Peyer's patch (tissue), 4 donors: Measurements from ENCODE around the gene CDK5R2. TPM values are rescaled to one million over a fixed set of nuclear protein-coding genes. Genes with fewer than 3 reads are reported as not detected.

Source experiments
- DNase-seq, 3 donors: peaks; one replicate each; pipeline ENCODE4 v3.0.0-alpha.2; 2017 to 2019
- H3K27ac ChIP-seq, 4 donors: fragments of 200-600 bp; sonication (generic); one replicate each; pipeline ENCODE4 v1.5.1; 2016 to 2019
- H3K27me3 ChIP-seq, 2 donors: fragments of 200-600 bp; sonication (generic); one replicate each; pipeline ENCODE4 v1.5.1; 2019
- H3K36me3 ChIP-seq, 3 donors: fragments of 200-600 bp; sonication (generic); one replicate each; pipeline ENCODE4 v1.5.1; 2016 to 2019
- H3K4me1 ChIP-seq, 4 donors: fragments of 200-600 bp; sonication (generic); one replicate each; pipeline ENCODE4 v1.5.1; 2016 to 2019
- H3K4me3 ChIP-seq, 4 donors: fragments of 200-600 bp; sonication (generic); 1 replicate in 3 of 4; 2 replicates in 1 of 4; pipeline ENCODE4 v1.5.1; 2016 to 2019; ENCODE audit warnings: mild to moderate bottlenecking in 1 of 4
- H3K9me3 ChIP-seq, 4 donors: fragments of 200-600 bp; sonication (generic); one replicate each; pipeline ENCODE4 v1.5.1; 2016 to 2019; ENCODE audit warnings: mild to moderate bottlenecking in 1 of 4
- CTCF ChIP-seq, 6 experiments: fragments of 450-650 bp in 4 of 6; fragments of 200-600 bp in 2 of 6; sonication (generic) in 1 of 6; IDR thresholded peaks; one replicate each; pipeline ENCODE4 v1.5.1; 2017 to 2019; ENCODE audit warnings: antibody characterized with exemption in 6 of 6, mild to moderate bottlenecking in 3 of 6, moderate library complexity in 1 of 6
- POLR2A ChIP-seq, 2 donors: fragments of 450-650 bp; IDR thresholded peaks; one replicate each; pipeline ENCODE4 v1.5.1; 2017; ENCODE audit warnings: antibody characterized with exemption in 2 of 2, mild to moderate bottlenecking in 2 of 2, moderate library complexity in 2 of 2
- total RNA-seq, 4 donors: library from RNA; depleted of rRNA; stranded (reverse); fragments of >200 nt; gene quantifications; one replicate each; pipeline ENCODE4 v1.1.0, GENCODE V29; 2016

CDK5R2 gene
- total RNA-seq, 4 donors from 2014 or later = 0.54 to 1.1 (median 0.95) TPM; not detected in 1

DNA sequence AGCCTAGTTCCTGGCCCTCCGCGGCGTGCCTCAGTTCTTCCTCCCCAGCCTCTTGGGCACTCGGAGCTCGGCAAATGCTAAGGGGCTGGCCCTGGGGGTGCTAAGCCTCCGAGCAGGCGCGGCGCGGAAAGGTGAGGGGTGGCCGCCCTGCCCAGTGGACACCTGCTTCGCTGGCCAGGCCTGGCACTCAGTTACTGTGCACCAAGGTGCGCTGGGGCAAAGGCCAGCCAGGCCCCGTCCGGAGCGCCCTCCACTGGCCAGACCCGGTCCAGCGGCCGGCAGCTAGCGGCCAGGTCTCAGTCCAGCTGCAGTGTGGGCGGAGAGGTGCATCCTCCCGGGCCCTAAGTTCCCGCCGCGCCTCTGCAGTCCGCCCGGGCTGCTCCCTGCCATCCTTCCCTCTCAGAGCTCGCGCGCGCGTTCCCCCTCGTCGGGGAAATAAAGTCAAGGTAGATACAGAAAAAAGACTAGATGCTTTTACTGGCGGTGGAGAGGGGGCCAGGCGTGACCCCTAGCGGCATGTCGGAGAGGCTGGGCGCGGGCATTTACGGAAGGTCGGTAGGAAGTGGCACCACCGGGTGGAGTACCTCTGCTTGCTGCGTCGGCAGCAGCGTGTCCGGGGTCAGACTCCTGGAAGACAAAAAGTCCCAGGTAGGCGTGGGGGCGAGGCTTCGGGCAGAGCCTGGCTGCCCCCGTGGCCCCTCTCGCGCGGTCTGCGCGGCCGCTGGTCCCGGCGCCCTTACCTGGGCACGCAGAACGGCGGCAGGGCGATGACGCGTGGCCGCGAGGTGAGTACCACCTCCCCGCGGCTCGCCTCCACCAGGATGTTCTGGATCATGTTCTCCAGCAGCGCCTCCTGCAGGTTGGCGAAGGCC is 43.2 kb downstream of the CDK5R2 start:
- no peaks in the 10 kb centered on the region for H3K9me3 ChIP-seq
- peaks cover 3 to 21% (median 18%) of the 10 kb centered on the region in 4 donors for H3K4me1 ChIP-seq
- H3K4me3 ChIP-seq = peak overlapping the region in 3 of 4 donors; percentile 33 to 60 (median 48)
- H3K36me3 ChIP-seq = no peaks in the 10 kb centered on the region
- H3K27me3 ChIP-seq = peaks cover 0 to 21% of the 10 kb centered on the region in 2 donors
- TF ChIP-seq POLR2A (IDR thresholded peaks at IDR 0.05) (peak; percentile 20 to 29), CTCF (IDR thresholded peaks at IDR 0.05) (peak in 4 of 6 experiments; percentile 25 to 80 (median 75))
- peak; percentile 25 to 90 (median 84) for DNase-seq
- peak overlapping the region in 3 of 4 donors; percentile 55 to 91 (median 80) for H3K27ac ChIP-seq

GRCh38 chr2:219003267-219003634 is 43.8 kb downstream of the CDK5R2 start:
- DNase-seq = no peak
- H3K4me1 ChIP-seq = peaks cover 3 to 21% (median 18%) of the 10 kb centered on the region in 4 donors
- TF ChIP-seq POLR2A (IDR thresholded peaks at IDR 0.05) (no peak), CTCF (IDR thresholded peaks at IDR 0.05) (no peak)
- H3K27ac ChIP-seq = peak overlapping the region in 1 of 4 donors; percentile 91
- peaks cover 0 to 21% of the 10 kb centered on the region in 2 donors for H3K27me3 ChIP-seq
- no peaks in the 10 kb centered on the region for H3K9me3 ChIP-seq
- peak overlapping the region in 3 of 4 donors; percentile 33 to 60 (median 48) for H3K4me3 ChIP-seq
- no peaks in the 10 kb centered on the region for H3K36me3 ChIP-seq

DNA sequence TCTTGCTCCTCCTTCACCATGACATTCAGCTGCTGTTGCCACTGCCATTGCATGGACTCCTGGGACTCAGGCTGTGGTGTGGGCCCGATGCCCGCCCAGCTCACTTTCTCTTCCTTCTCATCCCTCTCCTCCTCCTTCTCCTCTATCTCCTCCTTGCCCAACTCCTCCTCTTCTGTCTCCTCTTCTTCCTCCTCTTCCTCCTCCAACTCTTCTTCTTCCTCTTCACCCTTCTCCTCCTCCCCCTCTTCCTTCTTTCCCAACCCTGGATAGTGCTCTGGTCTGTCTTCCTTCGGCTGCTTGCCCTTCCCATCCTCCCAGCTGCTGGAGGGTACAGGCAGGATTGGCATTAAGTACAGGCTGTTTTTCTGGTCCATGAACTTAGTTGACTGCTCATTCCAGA is 44.5 kb downstream of the CDK5R2 start:
- DNase-seq = no peak
- H3K4me1 ChIP-seq = peaks cover 3 to 21% (median 18%) of the 10 kb centered on the region in 4 donors
- peaks cover 0 to 21% of the 10 kb centered on the region in 2 donors for H3K27me3 ChIP-seq
- no peaks in the 10 kb centered on the region for H3K36me3 ChIP-seq
- H3K9me3 ChIP-seq = no peaks in the 10 kb centered on the region
- no peak for TF ChIP-seq POLR2A (IDR thresholded peaks at IDR 0.05)
- H3K27ac ChIP-seq = no peak overlapping the region
- no peak overlapping the region for H3K4me3 ChIP-seq

DNA sequence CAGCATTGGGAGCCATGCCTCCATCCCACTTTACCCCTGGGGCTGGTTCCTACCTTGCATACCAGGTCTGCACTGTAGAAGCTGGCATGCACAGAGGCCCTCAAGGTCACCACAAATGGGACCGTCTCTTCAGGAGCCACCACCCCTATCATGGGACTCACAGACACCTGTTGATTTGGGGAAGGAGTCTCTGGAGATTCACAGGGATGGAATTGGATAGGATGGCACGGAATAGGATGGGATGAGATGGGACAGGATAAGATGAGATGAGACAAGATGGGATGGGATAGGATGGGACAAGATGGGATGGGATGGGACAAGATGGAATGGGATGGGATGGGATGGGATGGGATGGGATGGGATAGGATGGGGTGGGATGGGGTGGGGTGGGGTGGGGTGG is 49.8 kb downstream of the CDK5R2 start:
- H3K4me1 ChIP-seq = no peaks in the 10 kb centered on the region
- TF ChIP-seq POLR2A (IDR thresholded peaks at IDR 0.05) = no peak
- no peak for TF ChIP-seq CTCF (IDR thresholded peaks at IDR 0.05)
- DNase-seq = no peak
- no peaks in the 10 kb centered on the region for H3K9me3 ChIP-seq
- H3K4me3 ChIP-seq = no peak overlapping the region
- no peak overlapping the region for H3K27ac ChIP-seq
- H3K27me3 ChIP-seq = no peaks in the 10 kb centered on the region
- H3K36me3 ChIP-seq = no peaks in the 10 kb centered on the region

DNA sequence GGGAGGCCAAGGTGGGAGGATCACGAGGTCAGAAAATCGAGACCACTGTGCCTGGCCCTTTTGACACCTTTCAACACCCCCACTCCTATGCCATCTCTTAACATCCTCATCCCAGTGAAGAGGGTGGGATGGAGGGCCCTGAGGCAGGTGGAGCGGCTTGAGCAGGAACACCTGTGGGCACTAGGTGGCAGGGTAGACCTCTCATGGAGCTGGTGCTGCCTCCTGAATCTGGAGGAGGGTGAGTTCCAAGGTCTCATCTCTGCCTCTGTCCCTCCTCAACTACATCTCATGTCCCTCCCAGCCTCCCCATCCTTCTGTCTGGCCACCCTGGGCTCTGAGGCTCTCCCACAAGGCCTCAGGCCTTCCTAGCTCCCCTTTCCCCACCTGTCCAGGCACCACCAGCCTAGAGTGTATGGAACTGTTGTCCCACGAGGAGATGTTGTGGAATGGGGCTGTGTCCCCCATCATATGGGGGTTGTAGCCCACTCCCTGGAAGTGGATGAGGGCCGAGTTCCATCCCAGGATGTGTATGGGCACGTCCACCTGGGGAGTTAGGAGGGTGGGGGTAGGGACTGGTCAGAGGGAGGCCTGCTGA is 50.8 kb downstream of the CDK5R2 start:
- no peaks in the 10 kb centered on the region for H3K4me1 ChIP-seq
- no peaks in the 10 kb centered on the region for H3K9me3 ChIP-seq
- no peaks in the 10 kb centered on the region for H3K36me3 ChIP-seq
- TF ChIP-seq POLR2A (IDR thresholded peaks at IDR 0.05) (no peak), CTCF (IDR thresholded peaks at IDR 0.05) (peak in 4 of 6 experiments; percentile 35 to 62 (median 58))
- no peak overlapping the region for H3K27ac ChIP-seq
- peak in 1 of 3 donors; percentile 68 for DNase-seq
- H3K4me3 ChIP-seq = no peak overlapping the region
- no peaks in the 10 kb centered on the region for H3K27me3 ChIP-seq

DNA sequence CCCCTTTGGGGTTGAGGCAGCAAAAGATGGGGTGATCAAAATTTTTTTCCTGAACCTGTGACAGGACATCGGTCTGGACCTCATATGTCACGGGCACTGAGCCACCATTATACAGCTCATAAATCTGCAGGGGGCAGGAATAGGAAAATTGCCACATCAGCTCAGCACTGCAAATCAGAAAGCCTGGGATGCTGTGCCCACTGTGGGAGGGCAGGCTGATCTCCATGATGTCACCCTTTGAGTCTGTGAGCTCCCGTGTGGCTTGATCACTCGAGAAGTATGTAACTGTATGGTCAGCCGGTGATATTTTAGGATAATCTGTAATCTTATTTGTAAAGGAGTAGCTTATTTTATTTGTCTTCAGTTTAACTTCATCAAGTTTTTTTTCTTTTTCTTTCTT is 51.4 kb downstream of the CDK5R2 start:
- no peak overlapping the region for H3K4me3 ChIP-seq
- H3K27me3 ChIP-seq = no peaks in the 10 kb centered on the region
- no peaks in the 10 kb centered on the region for H3K36me3 ChIP-seq
- no peaks in the 10 kb centered on the region for H3K4me1 ChIP-seq
- DNase-seq = no peak
- H3K27ac ChIP-seq = no peak overlapping the region
- no peaks in the 10 kb centered on the region for H3K9me3 ChIP-seq
- TF ChIP-seq CTCF (IDR thresholded peaks at IDR 0.05) (no peak), POLR2A (IDR thresholded peaks at IDR 0.05) (no peak)
